Endothelial cell of umbilical vein (primary cell): ENCODE data around the gene NMD3. TPM values are rescaled to one million over a fixed set of nuclear protein-coding genes. Genes with fewer than 3 reads are reported as not detected.

Experiments
- BruUV-seq: library from RNA; stranded (reverse); fragments of 400-500 nt; replicated peaks from 2 replicates; lab custom pipeline; 2021; lab: Mats Ljungman, UMichigan
- CTCF ChIA-PET: fragments of 300-600, 350-600 bp; sonication (Branson Sonifier 250); formaldehyde crosslinking; loops from one replicate; lab custom pipeline; 2021; ENCODE audit warnings: antibody characterized with exemption, inconsistent platforms; lab: Charles Lee
- POLR2A ChIA-PET: fragments of 300-600, 350-600 bp; sonication (Branson Sonifier 250); formaldehyde crosslinking; loops from one replicate; lab custom pipeline; 2021; ENCODE audit warnings: antibody characterized with exemption, inconsistent platforms; lab: Charles Lee
- DNase-seq: peaks from one replicate; pipeline ENCODE4 v3.0.0-alpha.2; 2011; ENCODE audit warnings: low read depth, low spot score
- FAIRE-seq: peaks from 2 replicates; lab custom pipeline; 2011; peaks lifted over from hg19 to GRCh38; lab: Jason Lieb, UNC
- H2AFZ ChIP-seq: 2 replicates; pipeline ENCODE4 v1.6.0; 2012; ENCODE audit warnings: low read depth, low read length, control low read depth, inconsistent platforms
- H3K27ac ChIP-seq: 2 replicates; pipeline ENCODE4 v1.5.1; 2011; ENCODE audit warnings: low read depth, mild to moderate bottlenecking, control low read depth, low read length, moderate library complexity; ENCODE audit not compliant: insufficient read depth
- H3K27me3 ChIP-seq, 2 experiments: 2 replicates each; pipeline versions ENCODE4 v1.6.0 to v1.6.1; 2011; ENCODE audit warnings: low read length in 2 of 2, mixed read lengths in 1 of 2; ENCODE audit not compliant: control insufficient read depth in 2 of 2, insufficient read depth in 2 of 2
- H3K36me3 ChIP-seq, 2 experiments: 2 replicates in 1 of 2; 3 replicates in 1 of 2; pipeline ENCODE4 v1.5.1; 2011; ENCODE audit warnings: low read length in 2 of 2, mild to moderate bottlenecking in 1 of 2, moderate library complexity in 1 of 2; ENCODE audit not compliant: control insufficient read depth in 2 of 2, insufficient read depth in 2 of 2; ENCODE audit errors: extremely low read depth in 1 of 2
- H3K4me1 ChIP-seq: 3 replicates; pipeline ENCODE4 v1.5.1; 2011; ENCODE audit warnings: mild to moderate bottlenecking, low read length; ENCODE audit not compliant: control insufficient read depth, insufficient read depth; ENCODE audit errors: extremely low read depth
- H3K4me2 ChIP-seq: 2 replicates; pipeline ENCODE4 v1.6.1; 2011; ENCODE audit warnings: low read length, control low read depth, mixed read lengths; ENCODE audit not compliant: insufficient read depth
- H3K4me3 ChIP-seq, 3 experiments: fragments of 200-600 bp in 1 of 3; sonication (generic), shearing (Covaris generic) in 1 of 3; replicated peaks in 1 of 3; 2 replicates each; pipeline ENCODE4 v1.5.1; 2011 to 2016; ENCODE audit warnings: control low read depth in 3 of 3, low read length in 3 of 3, mild to moderate bottlenecking in 2 of 3, inconsistent platforms in 1 of 3, low read depth in 1 of 3, moderate library complexity in 1 of 3; ENCODE audit not compliant: insufficient read depth in 1 of 3
- H3K79me2 ChIP-seq: 2 replicates; pipeline ENCODE4 v1.6.0; 2012; ENCODE audit warnings: low read length, inconsistent platforms; ENCODE audit not compliant: control insufficient read depth, insufficient read depth
- H3K9ac ChIP-seq: replicated peaks from 2 replicates; pipeline ENCODE3; 2011; ENCODE audit warnings: low read length, control low read depth; ENCODE audit not compliant: insufficient read depth; ENCODE audit errors: extremely low read depth
- H3K9me1 ChIP-seq: replicated peaks from 3 replicates; pipeline ENCODE4 v1.6.0; 2011; ENCODE audit warnings: mild to moderate bottlenecking, low read length; ENCODE audit not compliant: control insufficient read depth, insufficient read depth; ENCODE audit errors: extremely low read depth
- H3K9me3 ChIP-seq: replicated peaks from 2 replicates; pipeline ENCODE4 v1.5.1; 2012; ENCODE audit warnings: low read length, inconsistent platforms; ENCODE audit not compliant: control insufficient read depth, insufficient read depth
- H4K20me1 ChIP-seq: replicated peaks from 2 replicates; pipeline ENCODE3; 2011; ENCODE audit warnings: mild to moderate bottlenecking, low read length; ENCODE audit not compliant: control insufficient read depth, insufficient read depth; ENCODE audit errors: extremely low read depth
- CTCF ChIP-seq, 2 donors: IDR thresholded peaks; 1 replicate in 1 of 2; 2 replicates in 1 of 2; pipeline ENCODE4 v1.5.1; 2011; ENCODE audit warnings: low read length in 2 of 2, mild to moderate bottlenecking in 2 of 2, moderate library complexity in 2 of 2, control low read depth in 1 of 2, inconsistent platforms in 1 of 2, low read depth in 1 of 2; ENCODE audit not compliant: insufficient read depth in 1 of 2; ENCODE audit errors: extremely low read depth in 1 of 2
- EZH2 ChIP-seq: IDR thresholded peaks from 2 replicates; pipeline ENCODE4 v1.6.1; 2012; ENCODE audit warnings: borderline replicate concordance, low read depth, mild to moderate bottlenecking, moderate library complexity, low read length, inconsistent platforms; ENCODE audit not compliant: severe bottlenecking
- FOS ChIP-seq: IDR thresholded peaks from 2 replicates; pipeline ENCODE4 v1.6.1; 2011; ENCODE audit warnings: mild to moderate bottlenecking, low read length, moderate library complexity, borderline replicate concordance; ENCODE audit not compliant: insufficient read depth
- GATA2 ChIP-seq: IDR thresholded peaks from 2 replicates; pipeline ENCODE4 v1.7.0; 2011; ENCODE audit warnings: low read depth, mild to moderate bottlenecking, moderate library complexity, mixed read lengths, low read length; ENCODE audit not compliant: insufficient read length, insufficient read depth
- JUN ChIP-seq: IDR thresholded peaks from 2 replicates; pipeline ENCODE4 v1.6.1; 2011; ENCODE audit warnings: borderline replicate concordance, low read depth; ENCODE audit not compliant: insufficient read length, insufficient read depth
- MYC ChIP-seq: IDR thresholded peaks from one replicate; pipeline ENCODE4 v1.6.1; 2011; ENCODE audit warnings: mild to moderate bottlenecking, low read depth, low read length
- POLR2A ChIP-seq: IDR thresholded peaks from 2 replicates; pipeline ENCODE4 v1.6.1; 2012; ENCODE audit warnings: low read depth, mild to moderate bottlenecking, control low read depth, low read length
- POLR2AphosphoS5 ChIP-seq: IDR thresholded peaks from 2 replicates; pipeline ENCODE4 v1.6.1; 2012; ENCODE audit warnings: low read depth, mild to moderate bottlenecking, control low read depth, low read length, moderate library complexity; ENCODE audit not compliant: insufficient read depth
- dilution Hi-C: fragments of 300-500 bp; cut with MboI; formaldehyde crosslinking; loops from one replicate; pipeline ENCODE4 v1.15.0; 2019; ENCODE audit warnings: low sequenced_read_pairs; ENCODE audit not compliant: extremely low pct_ligation_motif_present
- intact Hi-C: fragments of 100-400 bp; cut with micrococcal nuclease; formaldehyde crosslinking; loops from one replicate; pipeline ENCODE4 v1.10.0; 2022
- polyA plus RNA-seq, 4 experiments: library from polyadenylated mRNA; depleted of rRNA in 3 of 4; stranded (reverse) in 3 of 4; unstranded in 1 of 4; fragments of >200 nt; gene quantifications; 2 replicates each; pipeline versions ENCODE4 v1.2.1 to v1.2.3, GENCODE V29; 2011 to 2012; ENCODE audit warnings: missing spikeins in 1 of 4
- total RNA-seq: library from RNA; stranded (reverse); gene quantifications from 2 replicates; pipeline ENCODE4 v1.2.3, GENCODE V29; 2021
- TF ChIP-seq, protein P1 (sequence below): IDR thresholded peaks from 2 replicates; pipeline ENCODE4 v1.6.1; 2011; ENCODE audit not compliant: insufficient read depth, insufficient read length

The NMD3 gene
- total and polyA plus RNA-seq, 2 donors (not counting 3 experiments of a cell fraction or from before 2014, with no cell fraction given): 14.2 to 53.8 TPM

- H3K9me1 ChIP-seq: no peaks in the 10 kb centered on the region
- H3K9ac ChIP-seq: no peak overlapping the region
- no TSS peak for BruUV-seq
- H3K79me2 ChIP-seq: peaks cover 2% of the 10 kb centered on the region
- TF ChIP-seq POLR2A (no peak), JUN (no peak), POLR2AphosphoS5 (no peak), GATA2 (no peak), MYC (no peak), CTCF (IDR thresholded peaks at IDR 0.05; ENCODE audit: extremely low read depth in 1 of 2, insufficient read depth in 1 of 2, low read depth in 1 of 2, low read length in 2 of 2) (no peak), EZH2 (no peak), FOS (no peak)
- TF ChIP-seq, protein P1, sequence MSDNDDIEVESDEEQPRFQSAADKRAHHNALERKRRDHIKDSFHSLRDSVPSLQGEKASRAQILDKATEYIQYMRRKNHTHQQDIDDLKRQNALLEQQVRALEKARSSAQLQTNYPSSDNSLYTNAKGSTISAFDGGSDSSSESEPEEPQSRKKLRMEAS: no peak
- peaks cover 4 to 14% of the 10 kb centered on the region in 2 experiments for H3K36me3 ChIP-seq
- H3K4me1 ChIP-seq: no peaks in the 10 kb centered on the region
- dilution Hi-C loops: no loop called here
- no peaks in the 10 kb centered on the region for H3K9me3 ChIP-seq
- H3K4me2 ChIP-seq: no peak overlapping the region
- intact Hi-C loops: no loop called here
- ChIA-PET CTCF (interaction anchor here (1.8 kb wide), 1 partner anchor 20 kb away, joined by 4 read pairs; no protein-coding TSS in a partner anchor), POLR2A (no interaction called here)
- H2AFZ ChIP-seq: no peak overlapping the region
- DNase-seq: no peak
- no peaks in the 10 kb centered on the region for H4K20me1 ChIP-seq
- H3K27me3 ChIP-seq: no peaks in the 10 kb centered on the region
- no peak overlapping the region for H3K27ac ChIP-seq
- H3K4me3 ChIP-seq: no peak overlapping the region
- no peak for FAIRE-seq
These were observed 33.8 kb downstream of the NMD3 start for GRCh38 chr3:161254861-161255260.
